ENCODE results near the gene MSH2.
"Not testable (repeated sequence)": the region's sequence is repeated elsewhere in the genome, so short reads cannot be mapped to it uniquely, and the experiment has no call there.

MSH2 gene

GRCh38 chr2:47490406-47490805 lies 87.5 kb downstream of the MSH2 start:
- Histone ChIP-seq H3K27ac (no peak overlapping the region), H3K9ac (no peak overlapping the region), H4K20me1 (no peaks in the 10 kb centered on the region), H3K4me2 (no peak overlapping the region), H3K4me1 (peaks cover 12 to 38% (median 23%) of the 10 kb centered on the region in 10 experiments), H3K9me3 (replicated peaks in 1 of 11) (peaks cover 19 to 45% (median 31%) of the 10 kb centered on the region in 11 experiments; a peak in 20 of 22 replicates), H3K4me3 (no peak overlapping the region), H3K36me3 (peaks cover 0 to 7% (median 0%) of the 10 kb centered on the region in 11 experiments; a peak in 6 of 22 replicates), H3K27me3 (no peaks in the 10 kb centered on the region)
- no peak for TF ChIP-seq Cebpa-rat (IDR thresholded peaks at IDR 0.05)

GRCh38 chr2:47493317-47494035 lies 90.5 kb downstream of the MSH2 start:
- Histone ChIP-seq H4K20me1 (no peaks in the 10 kb centered on the region), H3K27ac (no peak overlapping the region), H3K4me1 (peaks cover 0 to 11% (median 4%) of the 10 kb centered on the region in 10 experiments; a peak in 9 of 20 replicates), H3K36me3 (peaks cover 0 to 18% (median 0%) of the 10 kb centered on the region in 11 experiments; a peak in 2 of 22 replicates), H3K27me3 (no peaks in the 10 kb centered on the region), H3K4me2 (no peak overlapping the region), H3K9me3 (replicated peaks in 1 of 11) (peaks cover 45 to 76% (median 60%) of the 10 kb centered on the region in 11 experiments), H3K9ac (no peak overlapping the region), H3K4me3 (no peak overlapping the region)
- TF ChIP-seq Cebpa-rat (IDR thresholded peaks at IDR 0.05), result no peak

- Histone ChIP-seq H3K27ac (no peak overlapping the region), H3K9me3 (replicated peaks in 1 of 11) (peaks cover 55 to 86% (median 70%) of the 10 kb centered on the region in 11 experiments), H3K27me3 (no peaks in the 10 kb centered on the region), H4K20me1 (no peaks in the 10 kb centered on the region), H3K4me3 (no peak overlapping the region), H3K36me3 (peaks cover 0 to 27% (median 7%) of the 10 kb centered on the region in 11 experiments; a peak in 7 of 22 replicates), H3K9ac (no peak overlapping the region), H3K4me2 (no peak overlapping the region), H3K4me1 (peaks cover 0 to 11% (median 0%) of the 10 kb centered on the region in 10 experiments; a peak in 3 of 20 replicates)
- TF ChIP-seq Cebpa-rat (IDR thresholded peaks at IDR 0.05), result no peak
Measured at GRCh38 chr2:47494267-47495130, 91.5 kb downstream of the MSH2 start.

DNA sequence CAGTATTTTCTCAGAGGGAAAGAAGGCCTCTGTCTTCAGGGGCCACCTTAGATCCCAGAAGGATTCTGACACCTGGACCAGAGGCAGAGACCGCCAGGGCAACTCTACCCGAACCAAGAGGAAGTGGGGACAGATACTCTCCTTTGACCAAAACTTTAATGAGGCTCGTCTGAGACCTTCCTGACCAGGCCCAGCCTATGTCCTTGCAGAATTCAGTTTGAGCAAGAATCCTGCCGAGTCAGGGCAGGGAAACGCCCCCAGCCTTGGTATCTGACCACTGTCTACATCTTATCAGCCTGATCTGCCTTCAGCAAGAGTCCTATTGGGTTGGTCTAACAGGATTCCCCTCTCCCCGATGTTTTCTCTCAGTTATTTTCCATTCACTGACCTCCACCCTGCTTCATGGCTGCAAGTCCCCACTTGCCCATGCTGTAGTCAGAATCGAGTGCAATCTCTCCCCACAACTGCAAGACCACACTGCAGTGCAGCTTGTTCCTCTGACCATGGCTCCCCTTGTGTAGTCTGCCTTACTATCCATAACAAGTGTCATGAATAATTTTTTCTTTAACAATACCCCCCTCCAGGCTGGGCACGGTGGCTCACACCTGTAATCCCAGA lies 95.0 kb downstream of the MSH2 start:
- Histone ChIP-seq H4K20me1 (no peaks in the 10 kb centered on the region), H3K36me3 (peaks cover 0 to 36% (median 14%) of the 10 kb centered on the region in 11 experiments; a peak in 13 of 22 replicates), H3K4me1 (peaks cover 17 to 33% (median 21%) of the 10 kb centered on the region in 10 experiments), H3K9ac (no peak overlapping the region), H3K4me2 (no peak overlapping the region), H3K9me3 (replicated peaks in 1 of 11) (peaks cover 66 to 89% (median 77%) of the 10 kb centered on the region in 11 experiments), H3K4me3 (peak overlapping the region in 5 of 10 experiments; percentile 2 to 49 (median 10); a peak in 3 of 20 replicates), H3K27me3 (no peaks in the 10 kb centered on the region), H3K27ac (peak overlapping the region in 1 of 11 experiments; percentile 16; a peak in 1 of 22 replicates)
- TF ChIP-seq Cebpa-rat (IDR thresholded peaks at IDR 0.05), result no peak

DNA sequence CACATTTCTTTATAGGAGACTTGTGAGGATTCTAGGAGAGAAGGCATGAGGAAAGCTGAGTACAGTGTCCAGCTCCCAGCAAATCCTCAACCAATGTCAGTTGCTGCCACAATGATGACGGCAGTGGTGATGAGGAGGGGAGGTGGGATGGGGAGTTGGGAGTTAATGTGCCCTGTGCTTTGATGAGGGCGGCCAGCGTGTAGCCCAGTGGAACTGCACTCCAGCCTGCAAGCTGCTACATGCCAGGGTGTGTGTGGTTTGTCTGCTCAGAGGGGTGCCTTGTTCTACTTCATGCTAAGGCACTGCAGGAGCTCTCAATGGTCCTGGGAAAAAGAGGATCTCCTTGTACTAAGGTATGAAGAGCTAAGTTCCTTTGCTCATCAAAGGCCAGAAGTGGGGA lies 96.1 kb downstream of the MSH2 start:
- Histone ChIP-seq H3K4me2 (peak overlapping the region in 2 of 11 experiments; percentile 2 to 5; a peak in 1 of 22 replicates), H3K27me3 (no peaks in the 10 kb centered on the region), H4K20me1 (no peaks in the 10 kb centered on the region), H3K27ac (peak overlapping the region in 6 of 11 experiments; percentile 4 to 63 (median 33); a peak in 10 of 22 replicates), H3K9ac (no peak overlapping the region), H3K4me3 (peak overlapping the region in 6 of 10 experiments; percentile 0 to 49 (median 17); a peak in 6 of 20 replicates), H3K36me3 (peaks cover 0 to 35% (median 14%) of the 10 kb centered on the region in 11 experiments; a peak in 13 of 22 replicates), H3K4me1 (peaks cover 29 to 45% (median 33%) of the 10 kb centered on the region in 10 experiments), H3K9me3 (replicated peaks in 1 of 11) (peaks cover 66 to 82% (median 74%) of the 10 kb centered on the region in 11 experiments)
- TF ChIP-seq Cebpa-rat (IDR thresholded peaks at IDR 0.05), result no peak

DNA sequence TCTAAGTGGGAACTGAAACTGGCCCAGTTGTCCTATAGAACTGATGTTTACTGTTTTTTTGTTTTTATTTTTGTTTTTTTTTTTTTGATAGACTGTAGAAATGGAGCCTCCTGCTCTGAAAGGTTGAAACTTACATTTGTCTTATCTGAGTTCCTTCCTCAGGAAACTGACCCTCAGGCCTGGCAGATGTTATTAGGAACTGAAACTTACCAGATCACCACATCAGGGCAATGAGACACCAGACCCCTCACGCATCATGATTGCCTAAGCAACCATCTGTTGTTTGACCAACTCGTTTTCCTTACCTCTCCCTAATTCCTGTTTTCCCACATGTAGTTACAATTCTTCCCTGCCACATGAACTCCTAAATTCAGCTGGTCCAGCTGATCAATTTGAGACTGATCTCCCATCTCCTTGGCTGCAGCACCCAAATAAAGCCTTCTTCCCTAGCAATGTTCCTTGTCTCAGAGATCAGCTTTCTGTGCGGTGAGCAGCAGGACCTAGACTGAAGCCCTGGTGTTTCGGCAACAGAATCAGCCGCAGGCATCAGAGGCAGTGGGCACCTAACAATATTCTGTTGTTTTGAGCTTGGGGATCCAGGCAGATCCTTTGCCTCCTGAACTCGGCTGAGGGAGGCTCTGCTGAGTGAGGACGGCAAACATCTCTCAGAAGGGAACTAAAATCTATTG lies 96.8 kb downstream of the MSH2 start:
- H3K9me3 ChIP-seq (replicated peaks in 1 of 11), result peaks cover 71 to 83% (median 79%) of the 10 kb centered on the region in 11 experiments
- H3K9ac ChIP-seq, result no peak overlapping the region; a peak in 1 of 22 replicates
- no peaks in the 10 kb centered on the region for H4K20me1 ChIP-seq
- H3K4me1 ChIP-seq, result peaks cover 35 to 51% (median 39%) of the 10 kb centered on the region in 10 experiments
- H3K36me3 ChIP-seq, result peaks cover 0 to 40% (median 14%) of the 10 kb centered on the region in 11 experiments; a peak in 13 of 22 replicates
- peak overlapping the region in 1 of 11 experiments; percentile 2; a peak in 1 of 22 replicates for H3K4me2 ChIP-seq
- no peaks in the 10 kb centered on the region for H3K27me3 ChIP-seq
- no peak for TF ChIP-seq Cebpa-rat (IDR thresholded peaks at IDR 0.05)
- peak overlapping the region in 7 of 10 experiments; percentile 3 to 49 (median 25); a peak in 9 of 20 replicates for H3K4me3 ChIP-seq
- H3K27ac ChIP-seq, result peak overlapping the region in 9 of 11 experiments; percentile 30 to 82 (median 62); a peak in 14 of 22 replicates

- Histone ChIP-seq H4K20me1 (no peaks in the 10 kb centered on the region), H3K9ac (peak overlapping the region in 2 of 11 experiments; percentile 17 to 30; a peak in 4 of 22 replicates), H3K9me3 (replicated peaks in 1 of 11) (peaks cover 73 to 85% (median 82%) of the 10 kb centered on the region in 11 experiments), H3K4me1 (peaks cover 35 to 57% (median 50%) of the 10 kb centered on the region in 10 experiments), H3K36me3 (peaks cover 0 to 50% (median 27%) of the 10 kb centered on the region in 11 experiments; a peak in 14 of 22 replicates), H3K4me3 (peak overlapping the region in 5 of 10 experiments; percentile 3 to 39 (median 26); a peak in 7 of 20 replicates), H3K4me2 (peak overlapping the region; percentile 12 to 92 (median 80); a peak in 21 of 22 replicates), H3K27ac (peak overlapping the region in 9 of 11 experiments; percentile 37 to 85 (median 75); a peak in 17 of 22 replicates), H3K27me3 (no peaks in the 10 kb centered on the region)
- TF ChIP-seq Cebpa-rat (IDR thresholded peaks at IDR 0.05), result no peak
Measured at GRCh38 chr2:47501374-47502200, 98.6 kb downstream of the MSH2 start.

DNA sequence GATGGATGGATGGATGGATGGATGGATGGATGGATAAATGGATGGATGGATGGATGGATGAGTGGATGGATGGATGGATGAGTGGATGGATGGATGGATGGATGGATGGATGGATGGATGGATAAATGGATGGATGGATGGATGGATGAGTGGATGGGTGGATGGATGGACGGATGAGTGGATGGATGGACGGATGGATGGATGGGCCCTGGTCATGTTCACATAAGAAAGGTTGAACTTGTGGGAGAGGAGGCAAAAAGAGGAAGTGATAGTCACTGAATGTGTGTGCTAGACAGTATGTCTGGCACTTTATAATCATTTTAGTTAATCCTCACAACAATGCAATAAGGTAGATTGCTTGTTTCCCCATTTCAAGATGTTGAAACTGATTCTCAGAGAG lies 99.5 kb downstream of the MSH2 start:
- H3K9me3 ChIP-seq (replicated peaks in 1 of 11), result peaks cover 65 to 83% (median 77%) of the 10 kb centered on the region in 11 experiments
- peak overlapping the region in 10 of 11 experiments; percentile 54 to 86 (median 80); a peak in 17 of 22 replicates for H3K27ac ChIP-seq
- H3K4me3 ChIP-seq, result peak overlapping the region in 1 of 10 experiments; percentile 44; a peak in 1 of 20 replicates
- H4K20me1 ChIP-seq, H3K27me3 ChIP-seq: not testable (repeated sequence)
- H3K4me1 ChIP-seq, result peaks cover 35 to 63% (median 54%) of the 10 kb centered on the region in 10 experiments
- H3K9ac ChIP-seq, result peak overlapping the region in 4 of 11 experiments; percentile 45 to 69 (median 61); a peak in 6 of 22 replicates
- peak overlapping the region; percentile 70 to 92 (median 84); a peak in 19 of 22 replicates for H3K4me2 ChIP-seq
- peaks cover 0 to 44% (median 27%) of the 10 kb centered on the region in 11 experiments; a peak in 14 of 22 replicates for H3K36me3 ChIP-seq

Data from BLaER1 treated with 17β-estradiol and CSF1 and Interleukin-3, amounts not matched to agents 10 nM and 100 nM (cell line).